ENCODE measurements around the gene MYO19. TPM values are rescaled to one million over a fixed set of nuclear protein-coding genes. Genes with fewer than 3 reads are reported as not detected.
A peak's percentile ranks its signal among the peaks of the same experiment; 100 is the strongest.

Gene MYO19
- total RNA-seq, 4 donors from 2014 or later = 134 to 366 (median 154) TPM

- DNase-seq (ENCODE audit: low spot score in 2 of 2) = peak; percentile 42 to 64
- Histone ChIP-seq H3K36me3 (peaks cover 84% of the 10 kb centered on the region), H3K27me3 (no peaks in the 10 kb centered on the region), H3K4me3 (no peak overlapping the region), H3K27ac (no peak overlapping the region), H3K4me1 (no peaks in the 10 kb centered on the region), H3K9me3 (no peaks in the 10 kb centered on the region)
- TF ChIP-seq EP300 (IDR thresholded peaks at IDR 0.05) (no peak), POLR2AphosphoS5 (IDR thresholded peaks at IDR 0.05) (no peak), CTCF (IDR thresholded peaks at IDR 0.05) (no peak), POLR2A (IDR thresholded peaks at IDR 0.05) (no peak)
- 93% methylated on average over 7 of the region's 7 CpGs for WGBS
Observed at GRCh38 chr17:36527621-36528250, 6.9 kb downstream of the MYO19 start.

GRCh38 chr17:36525888-36526287, 8.8 kb downstream of the MYO19 start:
- 92% methylated on average over 6 of the region's 6 CpGs for WGBS
- TF ChIP-seq POLR2A (IDR thresholded peaks at IDR 0.05) (no peak), EP300 (IDR thresholded peaks at IDR 0.05) (no peak), POLR2AphosphoS5 (IDR thresholded peaks at IDR 0.05) (no peak), CTCF (IDR thresholded peaks at IDR 0.05) (no peak)
- no peak overlapping the region for H3K4me3 ChIP-seq
- H3K27me3 ChIP-seq = no peaks in the 10 kb centered on the region
- H3K9me3 ChIP-seq = no peaks in the 10 kb centered on the region
- DNase-seq (ENCODE audit: low spot score in 2 of 2) = peak in 1 of 2 donors; percentile 30
- H3K27ac ChIP-seq = no peak overlapping the region
- peaks cover 72% of the 10 kb centered on the region for H3K36me3 ChIP-seq
- no peaks in the 10 kb centered on the region for H3K4me1 ChIP-seq

- TF ChIP-seq EP300 (IDR thresholded peaks at IDR 0.05) = no peak
- TF ChIP-seq CTCF (IDR thresholded peaks at IDR 0.05) = no peak
- no peak for TF ChIP-seq POLR2A (IDR thresholded peaks at IDR 0.05)
- TF ChIP-seq POLR2AphosphoS5 (IDR thresholded peaks at IDR 0.05) = no peak
- DNase-seq (ENCODE audit: low spot score in 2 of 2) = peak in 1 of 2 donors; percentile 32
- Histone ChIP-seq H3K36me3 (peaks cover 71% of the 10 kb centered on the region), H3K4me3 (no peak overlapping the region), H3K27ac (no peak overlapping the region), H3K9me3 (no peaks in the 10 kb centered on the region), H3K4me1 (no peaks in the 10 kb centered on the region), H3K27me3 (no peaks in the 10 kb centered on the region)
- WGBS = 86% methylated on average over 2 of the region's 2 CpGs
Observed at GRCh38 chr17:36525113-36525512, 9.6 kb downstream of the MYO19 start.

GRCh38 chr17:36524428-36524876, 10.2 kb downstream of the MYO19 start:
- no peak overlapping the region for H3K27ac ChIP-seq
- DNase-seq (ENCODE audit: low spot score in 2 of 2) = peak in 1 of 2 donors; percentile 22
- WGBS = 97% methylated on average over 4 of the region's 4 CpGs
- TF ChIP-seq CTCF (IDR thresholded peaks at IDR 0.05) = no peak
- no peak for TF ChIP-seq POLR2AphosphoS5 (IDR thresholded peaks at IDR 0.05)
- no peak for TF ChIP-seq POLR2A (IDR thresholded peaks at IDR 0.05)
- TF ChIP-seq EP300 (IDR thresholded peaks at IDR 0.05) = no peak
- H3K9me3 ChIP-seq = no peaks in the 10 kb centered on the region
- no peak overlapping the region for H3K4me3 ChIP-seq
- no peaks in the 10 kb centered on the region for H3K4me1 ChIP-seq
- no peaks in the 10 kb centered on the region for H3K27me3 ChIP-seq
- H3K36me3 ChIP-seq = peaks cover 65% of the 10 kb centered on the region

GRCh38 chr17:36523113-36523512, 11.6 kb downstream of the MYO19 start:
- Histone ChIP-seq H3K27ac (no peak overlapping the region), H3K27me3 (no peaks in the 10 kb centered on the region), H3K4me1 (no peaks in the 10 kb centered on the region), H3K9me3 (no peaks in the 10 kb centered on the region), H3K36me3 (peaks cover 53% of the 10 kb centered on the region), H3K4me3 (no peak overlapping the region)
- TF ChIP-seq EP300 (IDR thresholded peaks at IDR 0.05) (no peak), POLR2A (IDR thresholded peaks at IDR 0.05) (no peak), CTCF (IDR thresholded peaks at IDR 0.05) (no peak), POLR2AphosphoS5 (IDR thresholded peaks at IDR 0.05) (no peak)
- WGBS = 86% methylated on average over 2 of the region's 2 CpGs
- no peak for DNase-seq (ENCODE audit: low spot score in 2 of 2)

All from suprapubic skin (tissue), 4 donors.